ENCODE measurements around the gene DIP2C. TPM values are rescaled to one million over a fixed set of nuclear protein-coding genes. Genes with fewer than 3 reads are reported as not detected.
A peak's percentile ranks its signal among the peaks of the same experiment; 100 is the strongest.

DIP2C gene
- polyA plus RNA-seq, 1 of the 3 experiments (the other 2 are of a cell fraction), result 8.7 TPM

DNA sequence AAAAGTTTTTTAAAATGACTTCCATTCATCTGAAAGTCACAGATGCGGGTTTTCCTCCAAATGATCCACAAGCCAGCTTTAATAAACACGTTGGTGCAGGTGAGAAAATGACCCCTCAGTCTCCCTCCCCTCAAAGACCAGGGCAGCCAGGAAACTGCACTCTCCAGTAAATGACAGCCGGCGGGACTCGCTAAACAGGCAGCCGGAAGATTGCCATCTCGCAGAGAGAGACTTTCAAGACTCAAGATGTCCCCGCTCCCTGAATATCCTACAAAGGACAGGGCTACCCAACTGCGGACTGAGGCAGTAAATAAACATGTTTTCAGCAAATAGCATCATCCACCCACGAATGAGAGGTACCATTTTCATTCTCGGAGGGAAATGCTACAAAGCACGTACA, 116.8 kb downstream of the DIP2C start:
- Histone ChIP-seq H3K4me2 (no peak overlapping the region), H3K9ac (no peak overlapping the region), H3K27ac (ENCODE audit: low read depth in 2 of 2, low read length in 1 of 2) (no peak overlapping the region), H4K20me1 (ENCODE audit: insufficient read depth) (peaks cover 43% of the 10 kb centered on the region), H3K9me3 (no peaks in the 10 kb centered on the region), H3F3A (replicated peaks; ENCODE audit: insufficient read depth) (no peaks in the 10 kb centered on the region), H3K9me2 (no peaks in the 10 kb centered on the region), H3K36me3 (replicated peaks in 1 of 2; ENCODE audit: control insufficient read depth in 1 of 2, insufficient read depth in 2 of 2, low read length in 1 of 2) (no peaks in the 10 kb centered on the region), H3K79me2 (ENCODE audit: insufficient read depth) (peaks cover 92% of the 10 kb centered on the region), H3K4me1 (ENCODE audit: control insufficient read depth in 1 of 2, insufficient read depth in 2 of 2, low read depth in 1 of 2, low read length in 1 of 2) (peaks cover 0 to 16% of the 10 kb centered on the region in 2 experiments; a peak in 1 of 4 replicates), H3K27me3 (ENCODE audit: insufficient read depth) (no peaks in the 10 kb centered on the region), H3K4me3 (ENCODE audit: low read depth in 2 of 2, low read length in 1 of 2) (no peak overlapping the region), H2AFZ (ENCODE audit: low read depth) (no peak overlapping the region)
- TF ChIP-seq FOXJ3 (CRISPR knock-in tag; IDR thresholded peaks at IDR 0.05) (no peak), EP300 (IDR thresholded peaks at IDR 0.05; ENCODE audit: borderline replicate concordance in 1 of 2, low read depth in 1 of 2, low read length in 1 of 2) (no peak), MEF2A (IDR thresholded peaks at IDR 0.05; ENCODE audit: borderline replicate concordance, low read depth) (no peak)
- no peak for DNase-seq
- WGBS (ENCODE audit: low lambda C conversion rate), result 91% methylated on average over 12 of the region's 12 CpGs
- ChIA-PET CTCF (no interaction called here), POLR2A (no interaction called here)

DNA sequence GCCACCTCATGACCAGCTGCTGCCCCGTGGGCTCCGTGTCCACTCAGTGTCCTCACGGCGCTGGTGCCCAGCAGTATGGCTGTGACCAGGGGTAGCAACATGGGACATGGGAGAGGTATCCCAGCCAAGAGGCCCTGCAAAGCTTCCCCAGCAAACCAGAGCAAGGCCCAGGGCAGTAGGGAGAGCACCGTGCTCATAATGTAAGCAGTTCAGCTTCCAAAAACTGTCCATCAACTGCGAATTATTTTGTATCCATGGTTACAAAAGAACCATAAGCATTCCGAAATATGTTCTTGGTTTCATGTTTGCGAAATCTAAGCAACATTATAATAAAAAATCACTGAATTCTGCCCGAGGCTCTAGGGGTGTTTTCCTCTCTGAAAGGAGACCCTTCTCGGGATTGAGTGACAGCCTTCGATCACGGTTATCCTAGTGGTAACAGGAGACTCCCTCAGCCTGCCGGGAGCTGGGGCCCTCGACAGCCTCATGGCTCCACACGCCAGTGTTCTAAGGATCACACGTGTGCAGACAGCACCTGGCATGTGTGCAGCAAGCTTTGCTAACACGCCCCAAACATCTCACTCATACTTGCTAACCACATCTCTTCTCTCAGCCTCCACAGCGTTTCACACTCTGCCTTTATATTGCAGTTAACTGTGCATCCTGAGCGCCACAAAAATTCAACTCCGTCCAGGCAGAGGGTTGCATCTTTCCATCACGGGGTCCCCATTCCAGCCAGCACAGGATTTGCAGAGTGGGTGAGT, 117.6 kb downstream of the DIP2C start:
- WGBS (ENCODE audit: low lambda C conversion rate), result 95% methylated on average over 19 of the region's 21 CpGs
- H3K27me3 ChIP-seq (ENCODE audit: insufficient read depth), result no peaks in the 10 kb centered on the region
- H3K9ac ChIP-seq, result no peak overlapping the region
- CTCF ChIA-PET, result interaction anchor here (1.1 to 1.7 kb wide), 3 partner anchors 25 to 218 kb away, joined by 3 to 5 read pairs (median 3); no protein-coding TSS in a partner anchor
- H2AFZ ChIP-seq (ENCODE audit: low read depth), result no peak overlapping the region
- H3F3A ChIP-seq (replicated peaks; ENCODE audit: insufficient read depth), result no peaks in the 10 kb centered on the region
- H3K4me1 ChIP-seq (ENCODE audit: control insufficient read depth in 1 of 2, insufficient read depth in 2 of 2, low read depth in 1 of 2, low read length in 1 of 2), result peaks cover 0 to 16% of the 10 kb centered on the region in 2 experiments; a peak in 1 of 4 replicates
- H4K20me1 ChIP-seq (ENCODE audit: insufficient read depth), result peaks cover 35% of the 10 kb centered on the region
- H3K79me2 ChIP-seq (ENCODE audit: insufficient read depth), result peaks cover 89% of the 10 kb centered on the region
- H3K27ac ChIP-seq (ENCODE audit: low read depth in 2 of 2, low read length in 1 of 2), result no peak overlapping the region
- no peak overlapping the region for H3K4me2 ChIP-seq
- H3K9me3 ChIP-seq, result no peaks in the 10 kb centered on the region
- POLR2A ChIA-PET, result no interaction called here
- no peaks in the 10 kb centered on the region for H3K9me2 ChIP-seq
- DNase-seq, result no peak
- TF ChIP-seq, protein P1, sequence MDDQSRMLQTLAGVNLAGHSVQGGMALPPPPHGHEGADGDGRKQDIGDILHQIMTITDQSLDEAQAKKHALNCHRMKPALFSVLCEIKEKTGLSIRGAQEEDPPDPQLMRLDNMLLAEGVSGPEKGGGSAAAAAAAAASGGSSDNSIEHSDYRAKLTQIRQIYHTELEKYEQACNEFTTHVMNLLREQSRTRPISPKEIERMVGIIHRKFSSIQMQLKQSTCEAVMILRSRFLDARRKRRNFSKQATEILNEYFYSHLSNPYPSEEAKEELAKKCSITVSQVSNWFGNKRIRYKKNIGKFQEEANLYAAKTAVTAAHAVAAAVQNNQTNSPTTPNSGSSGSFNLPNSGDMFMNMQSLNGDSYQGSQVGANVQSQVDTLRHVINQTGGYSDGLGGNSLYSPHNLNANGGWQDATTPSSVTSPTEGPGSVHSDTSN (IDR thresholded peaks at IDR 0.05), result no peak
- TF ChIP-seq TAF1 (IDR thresholded peaks at IDR 0.05; ENCODE audit: borderline replicate concordance, low read depth, low read length), result no peak
- H3K36me3 ChIP-seq (replicated peaks in 1 of 2; ENCODE audit: control insufficient read depth in 1 of 2, insufficient read depth in 2 of 2, low read length in 1 of 2), result no peaks in the 10 kb centered on the region
- H3K4me3 ChIP-seq (ENCODE audit: low read depth in 2 of 2, low read length in 1 of 2), result no peak overlapping the region

DNA sequence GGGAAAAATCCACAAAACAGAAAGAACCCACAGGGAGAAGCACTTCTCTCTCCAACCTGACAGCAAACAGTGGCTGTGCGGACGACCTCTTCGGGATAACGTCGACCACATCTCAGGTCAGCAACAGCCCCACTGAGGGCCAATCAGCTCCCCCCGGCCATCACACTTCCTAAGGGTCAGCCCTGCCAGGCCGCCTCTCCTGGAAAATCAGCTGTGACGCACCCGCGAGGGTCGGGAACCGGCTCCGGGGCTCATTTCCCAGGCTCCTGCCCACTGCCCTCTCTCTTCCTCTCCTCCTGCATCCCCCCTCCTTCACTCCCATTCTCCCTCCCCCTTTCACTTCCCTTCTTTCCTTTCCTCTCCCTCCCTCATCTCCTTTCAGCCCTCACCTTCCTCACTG, 118.3 kb downstream of the DIP2C start:
- ChIA-PET POLR2A (no interaction called here), CTCF (interaction anchor here (1.1 to 1.7 kb wide), 3 partner anchors 24 to 218 kb away, joined by 3 to 5 read pairs (median 3); no protein-coding TSS in a partner anchor)
- Histone ChIP-seq H2AFZ (ENCODE audit: low read depth) (no peak overlapping the region), H3K4me2 (no peak overlapping the region), H4K20me1 (ENCODE audit: insufficient read depth) (peaks cover 31% of the 10 kb centered on the region), H3K9me2 (no peaks in the 10 kb centered on the region), H3F3A (replicated peaks; ENCODE audit: insufficient read depth) (no peaks in the 10 kb centered on the region), H3K27ac (ENCODE audit: low read depth in 2 of 2, low read length in 1 of 2) (no peak overlapping the region), H3K79me2 (ENCODE audit: insufficient read depth) (peaks cover 86% of the 10 kb centered on the region), H3K4me3 (ENCODE audit: low read depth in 2 of 2, low read length in 1 of 2) (no peak overlapping the region), H3K27me3 (ENCODE audit: insufficient read depth) (no peaks in the 10 kb centered on the region), H3K36me3 (replicated peaks in 1 of 2; ENCODE audit: control insufficient read depth in 1 of 2, insufficient read depth in 2 of 2, low read length in 1 of 2) (no peaks in the 10 kb centered on the region), H3K9me3 (no peaks in the 10 kb centered on the region), H3K4me1 (ENCODE audit: control insufficient read depth in 1 of 2, insufficient read depth in 2 of 2, low read depth in 1 of 2, low read length in 1 of 2) (peaks cover 0 to 16% of the 10 kb centered on the region in 2 experiments; a peak in 1 of 4 replicates), H3K9ac (no peak overlapping the region)
- DNase-seq, result peak; percentile 56
- 81% methylated on average over 7 of the region's 13 CpGs for WGBS (ENCODE audit: low lambda C conversion rate)
- TF ChIP-seq MEF2A (IDR thresholded peaks at IDR 0.05; ENCODE audit: borderline replicate concordance, low read depth), result no peak
- no peak for TF ChIP-seq TCF12 (IDR thresholded peaks at IDR 0.05)
- no peak for TF ChIP-seq POLR2AphosphoS5 (IDR thresholded peaks at IDR 0.05; ENCODE audit: low read depth, low read length)
- no peak for TF ChIP-seq GATA2 (CRISPR knock-in tag; IDR thresholded peaks at IDR 0.05)
- TF ChIP-seq, protein P2, sequence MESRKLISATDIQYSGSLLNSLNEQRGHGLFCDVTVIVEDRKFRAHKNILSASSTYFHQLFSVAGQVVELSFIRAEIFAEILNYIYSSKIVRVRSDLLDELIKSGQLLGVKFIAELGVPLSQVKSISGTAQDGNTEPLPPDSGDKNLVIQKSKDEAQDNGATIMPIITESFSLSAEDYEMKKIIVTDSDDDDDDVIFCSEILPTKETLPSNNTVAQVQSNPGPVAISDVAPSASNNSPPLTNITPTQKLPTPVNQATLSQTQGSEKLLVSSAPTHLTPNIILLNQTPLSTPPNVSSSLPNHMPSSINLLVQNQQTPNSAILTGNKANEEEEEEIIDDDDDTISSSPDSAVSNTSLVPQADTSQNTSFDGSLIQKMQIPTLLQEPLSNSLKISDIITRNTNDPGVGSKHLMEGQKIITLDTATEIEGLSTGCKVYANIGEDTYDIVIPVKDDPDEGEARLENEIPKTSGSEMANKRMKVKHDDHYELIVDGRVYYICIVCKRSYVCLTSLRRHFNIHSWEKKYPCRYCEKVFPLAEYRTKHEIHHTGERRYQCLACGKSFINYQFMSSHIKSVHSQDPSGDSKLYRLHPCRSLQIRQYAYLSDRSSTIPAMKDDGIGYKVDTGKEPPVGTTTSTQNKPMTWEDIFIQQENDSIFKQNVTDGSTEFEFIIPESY (IDR thresholded peaks at IDR 0.05; ENCODE audit: borderline replicate concordance, low read depth), result no peak
- no peak for TF ChIP-seq EP300 (IDR thresholded peaks at IDR 0.05; ENCODE audit: borderline replicate concordance in 1 of 2, low read depth in 1 of 2, low read length in 1 of 2)
- TF ChIP-seq, protein P3, sequence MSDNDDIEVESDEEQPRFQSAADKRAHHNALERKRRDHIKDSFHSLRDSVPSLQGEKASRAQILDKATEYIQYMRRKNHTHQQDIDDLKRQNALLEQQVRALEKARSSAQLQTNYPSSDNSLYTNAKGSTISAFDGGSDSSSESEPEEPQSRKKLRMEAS (IDR thresholded peaks at IDR 0.05; ENCODE audit: low read depth), result no peak
- TF ChIP-seq GABPA (IDR thresholded peaks at IDR 0.05; ENCODE audit: low read depth), result no peak
- TF ChIP-seq TEAD4 (IDR thresholded peaks at IDR 0.05; ENCODE audit: borderline replicate concordance, insufficient read depth), result no peak
- no peak for TF ChIP-seq EZH2phosphoT487 (IDR thresholded peaks at IDR 0.05; ENCODE audit: borderline replicate concordance, low read depth)
- no peak for TF ChIP-seq JUND (IDR thresholded peaks at IDR 0.05)
- no peak for TF ChIP-seq CHD2 (IDR thresholded peaks at IDR 0.05; ENCODE audit: low read length, partially characterized antibody)
